Esophagus muscularis mucosa (tissue), 4 donors: Measurements from ENCODE around the gene MYO1D.

Experiments used
- EP300 ChIP-seq: sonication (generic); formaldehyde crosslinking; IDR thresholded peaks from one replicate; pipeline ENCODE4 v1.6.1; 2017; ENCODE audit warnings: antibody characterized with exemption
- POLR2A ChIP-seq: fragments of 450-650 bp; IDR thresholded peaks from one replicate; pipeline ENCODE4 v1.6.1; 2017; ENCODE audit warnings: antibody characterized with exemption, moderate library complexity, mild to moderate bottlenecking, low read depth
- POLR2AphosphoS5 ChIP-seq, 2 donors: sonication (generic); formaldehyde crosslinking; IDR thresholded peaks; one replicate each; pipeline ENCODE4 v1.6.1; 2017; ENCODE audit warnings: antibody characterized with exemption in 2 of 2
- TF ChIP-seq, protein P1 (sequence below), 3 experiments: fragments of 200-600 bp in 2 of 3; fragments of 450-650 bp in 1 of 3; sonication (generic) in 2 of 3; IDR thresholded peaks; one replicate each; pipeline ENCODE4 v1.5.1; 2017 to 2019; ENCODE audit warnings: antibody characterized with exemption in 3 of 3, mild to moderate bottlenecking in 2 of 3, moderate library complexity in 1 of 3

DNA sequence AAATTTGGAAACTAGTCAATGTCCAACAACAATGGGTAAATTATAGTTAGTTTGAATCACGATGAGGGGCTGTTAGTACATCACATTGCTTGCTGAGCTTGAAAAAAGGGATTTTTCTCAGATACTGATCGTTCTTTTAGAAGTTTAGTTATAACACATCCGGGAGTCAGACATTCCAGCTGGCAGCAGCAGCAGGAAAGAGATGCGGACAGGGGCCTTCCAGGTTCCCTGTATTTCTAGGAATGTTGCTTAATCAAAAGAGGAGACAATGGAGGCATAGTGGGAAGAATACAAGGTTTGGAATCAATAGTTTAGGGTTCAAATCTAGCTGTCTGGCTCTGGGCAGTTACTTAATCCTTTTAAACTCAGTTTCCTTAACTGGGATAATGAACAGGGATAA is 362.3 kb downstream of the MYO1D start:
- TF ChIP-seq POLR2AphosphoS5 (IDR thresholded peaks at IDR 0.05) (no peak), EP300 (no peak), POLR2A (no peak)
- TF ChIP-seq, protein P1, sequence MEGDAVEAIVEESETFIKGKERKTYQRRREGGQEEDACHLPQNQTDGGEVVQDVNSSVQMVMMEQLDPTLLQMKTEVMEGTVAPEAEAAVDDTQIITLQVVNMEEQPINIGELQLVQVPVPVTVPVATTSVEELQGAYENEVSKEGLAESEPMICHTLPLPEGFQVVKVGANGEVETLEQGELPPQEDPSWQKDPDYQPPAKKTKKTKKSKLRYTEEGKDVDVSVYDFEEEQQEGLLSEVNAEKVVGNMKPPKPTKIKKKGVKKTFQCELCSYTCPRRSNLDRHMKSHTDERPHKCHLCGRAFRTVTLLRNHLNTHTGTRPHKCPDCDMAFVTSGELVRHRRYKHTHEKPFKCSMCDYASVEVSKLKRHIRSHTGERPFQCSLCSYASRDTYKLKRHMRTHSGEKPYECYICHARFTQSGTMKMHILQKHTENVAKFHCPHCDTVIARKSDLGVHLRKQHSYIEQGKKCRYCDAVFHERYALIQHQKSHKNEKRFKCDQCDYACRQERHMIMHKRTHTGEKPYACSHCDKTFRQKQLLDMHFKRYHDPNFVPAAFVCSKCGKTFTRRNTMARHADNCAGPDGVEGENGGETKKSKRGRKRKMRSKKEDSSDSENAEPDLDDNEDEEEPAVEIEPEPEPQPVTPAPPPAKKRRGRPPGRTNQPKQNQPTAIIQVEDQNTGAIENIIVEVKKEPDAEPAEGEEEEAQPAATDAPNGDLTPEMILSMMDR (IDR thresholded peaks at IDR 0.05) = no peak
